Measurements from ENCODE around the gene SNRNP48. TPM values are rescaled to one million over a fixed set of nuclear protein-coding genes. Genes with fewer than 3 reads are reported as not detected.

The SNRNP48 gene
- total RNA-seq: 17.7 and 18.0 TPM in 2 replicates

GRCh38 chr6:7589949-7590917 lies at the start of gene SNRNP48:
Gene SNRNP48, plus strand, starts transcription at chr6:7590198. Its CDS starts 60 bp downstream, at chr6:7590258.
- Mint-ChIP-seq H3K27me3 (ENCODE audit: insufficient read depth) (no peaks in the 10 kb centered on the region), H3K4me3 (peak within 1 kb of the TSS; percentile 100), H3K36me3 (ENCODE audit: low read depth) (peaks cover 15% of the 10 kb centered on the region), H3K4me1 (ENCODE audit: low read depth) (peaks cover 40% of the 10 kb centered on the region), H3K27ac (peak within 1 kb of the TSS; percentile 95), H3K9me3 (no peaks in the 10 kb centered on the region)
- intact Hi-C loops (cut with micrococcal nuclease): loop anchor here (1.0 to 5.0 kb wide), 9 partner anchors 15 to 847 kb away; partner anchors contain the start of genes BLOC1S5, CAGE1, DSP and EEF1E1
- DNase-seq (ENCODE audit: low spot score): peak; percentile 88

- Mint-ChIP-seq H3K36me3 (ENCODE audit: low read depth) (no peaks in the 10 kb centered on the region), H3K9me3 (no peaks in the 10 kb centered on the region), H3K27ac (no peak overlapping the region), H3K4me1 (ENCODE audit: low read depth) (peaks cover 6% of the 10 kb centered on the region), H3K4me3 (peak overlapping the region; percentile 63), H3K27me3 (ENCODE audit: insufficient read depth) (peaks cover 74% of the 10 kb centered on the region)
- intact Hi-C loops (cut with micrococcal nuclease): loop anchor here (5.0 kb wide), 2 partner anchors 187 to 1533 kb away; partner anchors contain the start of genes BMP6 and NRN1
- no peak for DNase-seq (ENCODE audit: low spot score)
Observed at GRCh38 chr6:7540595-7540994, 49.4 kb upstream of the SNRNP48 start.

- peak within 1 kb of the TSS; percentile 82 for H3K4me3 Mint-ChIP-seq
- intact Hi-C loops (cut with micrococcal nuclease): loop anchor here (1.0 to 5.0 kb wide), 3 partner anchors 49 to 1534 kb away; partner anchors contain the start of genes BMP6, NRN1 and SNRNP48
- H3K4me1 Mint-ChIP-seq (ENCODE audit: low read depth): peaks cover 6% of the 10 kb centered on the region
- no peaks in the 10 kb centered on the region for H3K9me3 Mint-ChIP-seq
- no peaks in the 10 kb centered on the region for H3K36me3 Mint-ChIP-seq (ENCODE audit: low read depth)
- H3K27ac Mint-ChIP-seq: no peak within 1 kb of the TSS
- DNase-seq (ENCODE audit: low spot score): peak; percentile 3
- peaks cover 73% of the 10 kb centered on the region for H3K27me3 Mint-ChIP-seq (ENCODE audit: insufficient read depth)
Observed at GRCh38 chr6:7541175-7542064, 48.6 kb upstream of the SNRNP48 start, which contains the start of gene DSP. Gene DSP, plus strand, starts transcription at chr6:7541671. Its CDS starts 245 bp downstream, at chr6:7541916.

GRCh38 chr6:7542065-7542873 lies 47.7 kb upstream of the SNRNP48 start:
- peak overlapping the region; percentile 82 for H3K4me3 Mint-ChIP-seq
- H3K9me3 Mint-ChIP-seq: no peaks in the 10 kb centered on the region
- H3K36me3 Mint-ChIP-seq (ENCODE audit: low read depth): no peaks in the 10 kb centered on the region
- DNase-seq (ENCODE audit: low spot score): no peak
- intact Hi-C loops (cut with micrococcal nuclease): loop anchor here (5.0 kb wide), 2 partner anchors 185 to 1535 kb away; partner anchors contain the start of genes BMP6 and NRN1
- H3K27me3 Mint-ChIP-seq (ENCODE audit: insufficient read depth): peaks cover 69% of the 10 kb centered on the region
- H3K27ac Mint-ChIP-seq: no peak overlapping the region
- H3K4me1 Mint-ChIP-seq (ENCODE audit: low read depth): peaks cover 6% of the 10 kb centered on the region

GRCh38 chr6:7542874-7543624 lies 46.9 kb upstream of the SNRNP48 start:
- DNase-seq (ENCODE audit: low spot score): no peak
- intact Hi-C loops (cut with micrococcal nuclease): loop anchor here (5.0 kb wide), 2 partner anchors 184 to 1536 kb away; partner anchors contain the start of genes BMP6 and NRN1
- H3K27me3 Mint-ChIP-seq (ENCODE audit: insufficient read depth): peaks cover 68% of the 10 kb centered on the region
- H3K27ac Mint-ChIP-seq: no peak overlapping the region
- no peaks in the 10 kb centered on the region for H3K36me3 Mint-ChIP-seq (ENCODE audit: low read depth)
- no peaks in the 10 kb centered on the region for H3K9me3 Mint-ChIP-seq
- H3K4me1 Mint-ChIP-seq (ENCODE audit: low read depth): peaks cover 6% of the 10 kb centered on the region
- no peak overlapping the region for H3K4me3 Mint-ChIP-seq

GRCh38 chr6:7543789-7544424 lies 46.1 kb upstream of the SNRNP48 start:
- DNase-seq (ENCODE audit: low spot score): no peak
- H3K36me3 Mint-ChIP-seq (ENCODE audit: low read depth): no peaks in the 10 kb centered on the region
- intact Hi-C loops (cut with micrococcal nuclease): loop anchor here (5.0 kb wide), 2 partner anchors 183 to 1537 kb away; partner anchors contain the start of genes BMP6 and NRN1
- H3K27ac Mint-ChIP-seq: no peak overlapping the region
- no peaks in the 10 kb centered on the region for H3K9me3 Mint-ChIP-seq
- no peak overlapping the region for H3K4me3 Mint-ChIP-seq
- peaks cover 6% of the 10 kb centered on the region for H3K4me1 Mint-ChIP-seq (ENCODE audit: low read depth)
- peaks cover 66% of the 10 kb centered on the region for H3K27me3 Mint-ChIP-seq (ENCODE audit: insufficient read depth)

- no peak overlapping the region for H3K27ac Mint-ChIP-seq
- no peak for DNase-seq (ENCODE audit: low spot score)
- intact Hi-C loops (cut with micrococcal nuclease): loop anchor here (5.0 kb wide), 2 partner anchors 183 to 1537 kb away; partner anchors contain the start of genes BMP6 and NRN1
- no peaks in the 10 kb centered on the region for H3K36me3 Mint-ChIP-seq (ENCODE audit: low read depth)
- peaks cover 6% of the 10 kb centered on the region for H3K4me1 Mint-ChIP-seq (ENCODE audit: low read depth)
- no peaks in the 10 kb centered on the region for H3K9me3 Mint-ChIP-seq
- H3K4me3 Mint-ChIP-seq: no peak overlapping the region
- peaks cover 68% of the 10 kb centered on the region for H3K27me3 Mint-ChIP-seq (ENCODE audit: insufficient read depth)
Observed at GRCh38 chr6:7544597-7544996, 45.4 kb upstream of the SNRNP48 start.

- intact Hi-C loops (cut with micrococcal nuclease): no loop called here
Observed at GRCh38 chr6:7545316-7546019, 44.5 kb upstream of the SNRNP48 start.

GRCh38 chr6:7546020-7546369 lies 44.0 kb upstream of the SNRNP48 start:
- H3K27me3 Mint-ChIP-seq (ENCODE audit: insufficient read depth): peaks cover 60% of the 10 kb centered on the region
- H3K4me1 Mint-ChIP-seq (ENCODE audit: low read depth): peaks cover under 1% of the 10 kb centered on the region
- no peaks in the 10 kb centered on the region for H3K36me3 Mint-ChIP-seq (ENCODE audit: low read depth)
- no peak for DNase-seq (ENCODE audit: low spot score)
- intact Hi-C loops (cut with micrococcal nuclease): no loop called here
- H3K27ac Mint-ChIP-seq: no peak overlapping the region
- H3K4me3 Mint-ChIP-seq: no peak overlapping the region
- no peaks in the 10 kb centered on the region for H3K9me3 Mint-ChIP-seq

More at GRCh38 chr6:7545316-7546019, 44.5 kb upstream of the SNRNP48 start:
- Mint-ChIP-seq H3K4me1 (ENCODE audit: low read depth) (peaks cover 5% of the 10 kb centered on the region), H3K27me3 (ENCODE audit: insufficient read depth) (peaks cover 62% of the 10 kb centered on the region), H3K4me3 (no peak overlapping the region), H3K27ac (no peak overlapping the region), H3K9me3 (no peaks in the 10 kb centered on the region), H3K36me3 (ENCODE audit: low read depth) (no peaks in the 10 kb centered on the region)
- no peak for DNase-seq (ENCODE audit: low spot score)

- Mint-ChIP-seq H3K27me3 (ENCODE audit: insufficient read depth) (peaks cover 61% of the 10 kb centered on the region), H3K27ac (no peak overlapping the region), H3K4me1 (ENCODE audit: low read depth) (no peaks in the 10 kb centered on the region), H3K4me3 (no peak overlapping the region), H3K36me3 (ENCODE audit: low read depth) (no peaks in the 10 kb centered on the region), H3K9me3 (no peaks in the 10 kb centered on the region)
- intact Hi-C loops (cut with micrococcal nuclease): no loop called here
- no peak for DNase-seq (ENCODE audit: low spot score)
Observed at GRCh38 chr6:7546383-7546782, 43.6 kb upstream of the SNRNP48 start.
